ENCODE results near the gene SERGEF. TPM values are rescaled to one million over a fixed set of nuclear protein-coding genes. Genes with fewer than 3 reads are reported as not detected.

SERGEF gene
- total and polyA plus RNA-seq, 10 of the 15 experiments (the other 5 are each of a cell fraction or from before 2014, with no cell fraction given) = 14.6 to 27.8 (median 22.4) TPM

- TF ChIP-seq MEF2B (IDR thresholded peaks at IDR 0.05; ENCODE audit: partially characterized antibody, poor library complexity, severe bottlenecking) = no peak
- TF ChIP-seq KDM1A (IDR thresholded peaks at IDR 0.05; ENCODE audit: borderline replicate concordance) = no peak
- no peak for TF ChIP-seq FOXK2 (IDR thresholded peaks at IDR 0.05)
- TF ChIP-seq RCOR1 (conservative IDR thresholded peaks at IDR 0.05; ENCODE audit: low read depth, low read length) = no peak
- no peak for TF ChIP-seq ZNF274 (IDR thresholded peaks at IDR 0.05; ENCODE audit: insufficient read depth, insufficient read length)
- no peak for TF ChIP-seq SMC3 (IDR thresholded peaks at IDR 0.05; ENCODE audit: borderline replicate concordance, low read length)
- TF ChIP-seq, protein P1, sequence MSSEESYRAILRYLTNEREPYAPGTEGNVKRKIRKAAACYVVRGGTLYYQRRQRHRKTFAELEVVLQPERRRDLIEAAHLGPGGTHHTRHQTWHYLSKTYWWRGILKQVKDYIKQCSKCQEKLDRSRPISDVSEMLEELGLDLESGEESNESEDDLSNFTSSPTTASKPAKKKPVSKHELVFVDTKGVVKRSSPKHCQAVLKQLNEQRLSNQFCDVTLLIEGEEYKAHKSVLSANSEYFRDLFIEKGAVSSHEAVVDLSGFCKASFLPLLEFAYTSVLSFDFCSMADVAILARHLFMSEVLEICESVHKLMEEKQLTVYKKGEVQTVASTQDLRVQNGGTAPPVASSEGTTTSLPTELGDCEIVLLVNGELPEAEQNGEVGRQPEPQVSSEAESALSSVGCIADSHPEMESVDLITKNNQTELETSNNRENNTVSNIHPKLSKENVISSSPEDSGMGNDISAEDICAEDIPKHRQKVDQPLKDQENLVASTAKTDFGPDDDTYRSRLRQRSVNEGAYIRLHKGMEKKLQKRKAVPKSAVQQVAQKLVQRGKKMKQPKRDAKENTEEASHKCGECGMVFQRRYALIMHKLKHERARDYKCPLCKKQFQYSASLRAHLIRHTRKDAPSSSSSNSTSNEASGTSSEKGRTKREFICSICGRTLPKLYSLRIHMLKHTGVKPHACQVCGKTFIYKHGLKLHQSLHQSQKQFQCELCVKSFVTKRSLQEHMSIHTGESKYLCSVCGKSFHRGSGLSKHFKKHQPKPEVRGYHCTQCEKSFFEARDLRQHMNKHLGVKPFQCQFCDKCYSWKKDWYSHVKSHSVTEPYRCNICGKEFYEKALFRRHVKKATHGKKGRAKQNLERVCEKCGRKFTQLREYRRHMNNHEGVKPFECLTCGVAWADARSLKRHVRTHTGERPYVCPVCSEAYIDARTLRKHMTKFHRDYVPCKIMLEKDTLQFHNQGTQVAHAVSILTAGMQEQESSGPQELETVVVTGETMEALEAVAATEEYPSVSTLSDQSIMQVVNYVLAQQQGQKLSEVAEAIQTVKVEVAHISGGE (CRISPR knock-in tag; IDR thresholded peaks at IDR 0.05) = no peak
- no peak for TF ChIP-seq BCLAF1 (IDR thresholded peaks at IDR 0.05)
- no peak for TF ChIP-seq RFX5 (IDR thresholded peaks at IDR 0.05; ENCODE audit: low read depth, low read length)
- TF ChIP-seq CHD4 (IDR thresholded peaks at IDR 0.05) = no peak
- no peak for TF ChIP-seq TARDBP (IDR thresholded peaks at IDR 0.05; ENCODE audit: borderline replicate concordance)
- TF ChIP-seq, protein P2, sequence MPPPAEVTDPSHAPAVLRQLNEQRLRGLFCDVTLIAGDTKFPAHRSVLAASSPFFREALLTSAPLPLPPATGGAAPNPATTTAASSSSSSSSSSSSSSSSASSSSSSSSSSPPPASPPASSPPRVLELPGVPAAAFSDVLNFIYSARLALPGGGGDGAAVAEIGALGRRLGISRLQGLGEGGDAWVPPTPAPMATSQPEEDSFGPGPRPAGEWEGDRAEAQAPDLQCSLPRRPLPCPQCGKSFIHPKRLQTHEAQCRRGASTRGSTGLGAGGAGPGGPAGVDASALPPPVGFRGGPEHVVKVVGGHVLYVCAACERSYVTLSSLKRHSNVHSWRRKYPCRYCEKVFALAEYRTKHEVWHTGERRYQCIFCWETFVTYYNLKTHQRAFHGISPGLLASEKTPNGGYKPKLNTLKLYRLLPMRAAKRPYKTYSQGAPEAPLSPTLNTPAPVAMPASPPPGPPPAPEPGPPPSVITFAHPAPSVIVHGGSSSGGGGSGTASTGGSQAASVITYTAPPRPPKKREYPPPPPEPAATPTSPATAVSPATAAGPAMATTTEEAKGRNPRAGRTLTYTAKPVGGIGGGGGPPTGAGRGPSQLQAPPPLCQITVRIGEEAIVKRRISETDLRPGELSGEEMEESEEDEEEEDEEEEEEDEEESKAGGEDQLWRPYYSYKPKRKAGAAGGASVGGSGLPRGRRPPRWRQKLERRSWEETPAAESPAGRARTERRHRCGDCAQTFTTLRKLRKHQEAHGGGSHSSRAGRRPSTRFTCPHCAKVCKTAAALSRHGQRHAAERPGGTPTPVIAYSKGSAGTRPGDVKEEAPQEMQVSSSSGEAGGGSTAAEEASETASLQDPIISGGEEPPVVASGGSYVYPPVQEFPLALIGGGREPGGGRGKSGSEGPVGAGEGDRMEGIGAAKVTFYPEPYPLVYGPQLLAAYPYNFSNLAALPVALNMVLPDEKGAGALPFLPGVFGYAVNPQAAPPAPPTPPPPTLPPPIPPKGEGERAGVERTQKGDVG (CRISPR knock-in tag; IDR thresholded peaks at IDR 0.05) = no peak
- TF ChIP-seq BMI1 (IDR thresholded peaks at IDR 0.05; ENCODE audit: borderline replicate concordance) = no peak
- TF ChIP-seq HDAC6 (IDR thresholded peaks at IDR 0.05; ENCODE audit: unreplicated experiment) = no peak
- no peak overlapping the region for H2AFZ ChIP-seq (ENCODE audit: control insufficient read depth, low read depth, low read length)
- H3K79me2 ChIP-seq (ENCODE audit: control insufficient read depth, insufficient read depth, low read length) = no peaks in the 10 kb centered on the region
- BruUV-seq (replicated peaks) = no TSS peak
- no peak for DNase-seq (ENCODE audit: low read depth, low spot score)
- ChIA-PET POLR2A (interaction anchor here (1.0 kb wide), 1 partner anchor 12 kb away, joined by 8 read pairs; no protein-coding TSS in a partner anchor), RAD21 (ENCODE audit: unreplicated experiment) (no interaction called here), CTCF (interaction anchor here (0.6 to 2.0 kb wide), 3 partner anchors 10 to 847 kb away, joined by 4 to 11 read pairs (median 8); no protein-coding TSS in a partner anchor), SMC1A (ENCODE audit: uncharacterized antibody, unreplicated experiment) (interaction anchor here (1.7 kb wide), 1 partner anchor 16 kb away, joined by 5 read pairs; no protein-coding TSS in a partner anchor)
- H3K4me3 ChIP-seq = no peak overlapping the region
- no peak for FAIRE-seq
- H4K20me1 ChIP-seq (ENCODE audit: control insufficient read depth, insufficient read depth) = no peaks in the 10 kb centered on the region
- 99% methylated on average over 4 of the region's 4 CpGs for WGBS (ENCODE audit: insufficient coverage, insufficient replicate concordance, low lambda C conversion rate, missing lambda C conversion rate)
- H3K4me1 ChIP-seq (ENCODE audit: control insufficient read depth, insufficient read depth, low read length) = peaks cover 8% of the 10 kb centered on the region
- no peaks in the 10 kb centered on the region for H3K36me3 ChIP-seq (ENCODE audit: control insufficient read depth in 2 of 2, insufficient read depth in 2 of 2, low read length in 1 of 2)
- no peaks in the 10 kb centered on the region for H3K27me3 ChIP-seq (replicated peaks in 1 of 2; ENCODE audit: control insufficient read depth in 2 of 2, insufficient read depth in 2 of 2, low read length in 1 of 2)
- H3K4me2 ChIP-seq (ENCODE audit: control insufficient read depth, insufficient read depth) = no peak overlapping the region
- no peak overlapping the region for H3K27ac ChIP-seq (ENCODE audit: control insufficient read depth, insufficient read depth)
- H3K9ac ChIP-seq (ENCODE audit: control insufficient read depth, insufficient read depth, low read length) = no peak overlapping the region
- intact Hi-C loops (cut with micrococcal nuclease; ENCODE audit: unreplicated experiment) (no loop called here), in situ Hi-C loops (cut with MboI) (no loop called here)
- H3K9me3 ChIP-seq (replicated peaks; ENCODE audit: control insufficient read depth, insufficient read depth, low read length) = no peaks in the 10 kb centered on the region
- ATAC-seq = no peak
Observed at GRCh38 chr11:17853280-17853679, 159.6 kb downstream of the SERGEF start.
